ENCODE data around the gene PON1. TPM values are rescaled to one million over a fixed set of nuclear protein-coding genes. Genes with fewer than 3 reads are reported as not detected.

Gene PON1
- total RNA-seq, 1 donor from 2014 or later: not detected

GRCh38 chr7:95263785-95264362 is 60.5 kb downstream of the PON1 start:
- intact Hi-C loops (cut with DNase I): no loop called here
- DNase-seq (ENCODE audit: low spot score): no peak

- DNase-seq (ENCODE audit: low spot score): no peak
- intact Hi-C loops (cut with DNase I): no loop called here
Observed at GRCh38 chr7:95262875-95263274, 61.5 kb downstream of the PON1 start.

- intact Hi-C loops (cut with DNase I): no loop called here
- no peak for DNase-seq (ENCODE audit: low spot score)
Observed at GRCh38 chr7:95261895-95262415, 62.4 kb downstream of the PON1 start.

GRCh38 chr7:95255691-95256090 is 68.6 kb downstream of the PON1 start:
- DNase-seq (ENCODE audit: low spot score): no peak
- intact Hi-C loops (cut with DNase I): no loop called here

GRCh38 chr7:95253986-95254385 is 70.3 kb downstream of the PON1 start:
- intact Hi-C loops (cut with DNase I): no loop called here
- no peak for DNase-seq (ENCODE audit: low spot score)

GRCh38 chr7:95251966-95252365 is 72.4 kb downstream of the PON1 start:
- intact Hi-C loops (cut with DNase I): no loop called here

GRCh38 chr7:95250571-95250970 is 73.8 kb downstream of the PON1 start:
- intact Hi-C loops (cut with DNase I): no loop called here
- no peak for DNase-seq (ENCODE audit: low spot score)

More at GRCh38 chr7:95251966-95252365, 72.4 kb downstream of the PON1 start:
- no peak for DNase-seq (ENCODE audit: low spot score)

Other genes with a start within 250 kb of the PON1 start
- 0.54 TPM for gene PON3, start 71.8 kb upstream of the PON1 start, total RNA-seq
- 40.3 TPM for gene PON2, start 110.5 kb upstream of the PON1 start, total RNA-seq
- gene ASB4, start 161.4 kb upstream of the PON1 start, total RNA-seq: 1.2 TPM